Measurements from ENCODE around the gene ERCC1.

DNA sequence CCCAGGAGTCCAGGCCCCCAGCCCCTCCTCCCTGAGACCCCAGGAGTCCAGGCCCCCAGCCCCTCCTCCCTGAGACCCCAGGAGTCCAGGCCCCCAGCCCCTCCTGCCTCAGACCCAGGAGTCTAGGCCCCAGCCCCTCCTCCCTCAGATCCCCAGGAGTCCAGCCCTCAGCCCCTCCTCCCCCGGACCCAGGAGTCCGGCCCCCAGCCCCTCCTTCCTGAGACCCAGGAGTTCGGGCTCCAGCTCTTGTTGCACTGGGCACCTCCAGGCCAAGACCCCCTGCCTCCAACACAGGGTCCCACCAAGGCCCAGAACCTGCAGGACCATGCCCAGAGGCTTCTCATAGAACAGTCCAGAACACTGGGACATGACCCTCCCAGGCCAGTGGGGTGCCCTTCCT is 3.8 kb downstream of the ERCC1 start:
- no peak for TF ChIP-seq EGR1 (IDR thresholded peaks at IDR 0.05)
- TF ChIP-seq, protein P1, sequence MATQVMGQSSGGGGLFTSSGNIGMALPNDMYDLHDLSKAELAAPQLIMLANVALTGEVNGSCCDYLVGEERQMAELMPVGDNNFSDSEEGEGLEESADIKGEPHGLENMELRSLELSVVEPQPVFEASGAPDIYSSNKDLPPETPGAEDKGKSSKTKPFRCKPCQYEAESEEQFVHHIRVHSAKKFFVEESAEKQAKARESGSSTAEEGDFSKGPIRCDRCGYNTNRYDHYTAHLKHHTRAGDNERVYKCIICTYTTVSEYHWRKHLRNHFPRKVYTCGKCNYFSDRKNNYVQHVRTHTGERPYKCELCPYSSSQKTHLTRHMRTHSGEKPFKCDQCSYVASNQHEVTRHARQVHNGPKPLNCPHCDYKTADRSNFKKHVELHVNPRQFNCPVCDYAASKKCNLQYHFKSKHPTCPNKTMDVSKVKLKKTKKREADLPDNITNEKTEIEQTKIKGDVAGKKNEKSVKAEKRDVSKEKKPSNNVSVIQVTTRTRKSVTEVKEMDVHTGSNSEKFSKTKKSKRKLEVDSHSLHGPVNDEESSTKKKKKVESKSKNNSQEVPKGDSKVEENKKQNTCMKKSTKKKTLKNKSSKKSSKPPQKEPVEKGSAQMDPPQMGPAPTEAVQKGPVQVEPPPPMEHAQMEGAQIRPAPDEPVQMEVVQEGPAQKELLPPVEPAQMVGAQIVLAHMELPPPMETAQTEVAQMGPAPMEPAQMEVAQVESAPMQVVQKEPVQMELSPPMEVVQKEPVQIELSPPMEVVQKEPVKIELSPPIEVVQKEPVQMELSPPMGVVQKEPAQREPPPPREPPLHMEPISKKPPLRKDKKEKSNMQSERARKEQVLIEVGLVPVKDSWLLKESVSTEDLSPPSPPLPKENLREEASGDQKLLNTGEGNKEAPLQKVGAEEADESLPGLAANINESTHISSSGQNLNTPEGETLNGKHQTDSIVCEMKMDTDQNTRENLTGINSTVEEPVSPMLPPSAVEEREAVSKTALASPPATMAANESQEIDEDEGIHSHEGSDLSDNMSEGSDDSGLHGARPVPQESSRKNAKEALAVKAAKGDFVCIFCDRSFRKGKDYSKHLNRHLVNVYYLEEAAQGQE (IDR thresholded peaks at IDR 0.05; ENCODE audit: low read depth), result no peak
- TF ChIP-seq TAF1 (IDR thresholded peaks at IDR 0.05; ENCODE audit: low read depth), result no peak
- TF ChIP-seq CREB1 (IDR thresholded peaks at IDR 0.05; ENCODE audit: low read depth), result no peak
- TF ChIP-seq, protein P2, sequence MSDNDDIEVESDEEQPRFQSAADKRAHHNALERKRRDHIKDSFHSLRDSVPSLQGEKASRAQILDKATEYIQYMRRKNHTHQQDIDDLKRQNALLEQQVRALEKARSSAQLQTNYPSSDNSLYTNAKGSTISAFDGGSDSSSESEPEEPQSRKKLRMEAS (IDR thresholded peaks at IDR 0.05), result no peak
